Stimulated activated CD8-positive, alpha-beta memory T cell treated with anti-CD3 and anti-CD28 coated beads, Interleukin-15, amount 100 ng/mL, for 48 hours (primary cell): ENCODE results near the gene GRIK2.
"Not testable (repeated sequence)": the region's sequence is repeated elsewhere in the genome, so short reads cannot be mapped to it uniquely, and the experiment has no call there.

Source experiments
- DNase-seq, 2 donors: peaks; one replicate each; pipeline ENCODE4 v3.0.0-alpha.2; 2020; ENCODE audit warnings: low read depth in 2 of 2

GRIK2 gene

GRCh38 chr6:101626269-101626668 is 232.8 kb downstream of the GRIK2 start:
- DNase-seq, result no peak

GRCh38 chr6:101630941-101631340 is 237.4 kb downstream of the GRIK2 start:
- no peak for DNase-seq

- no peak for DNase-seq
Measured at GRCh38 chr6:101633081-101633480, 239.6 kb downstream of the GRIK2 start.

GRCh38 chr6:101638865-101639264 is 245.4 kb downstream of the GRIK2 start:
- not testable (repeated sequence) for DNase-seq

GRCh38 chr6:101640131-101640530 is 246.6 kb downstream of the GRIK2 start:
- no peak for DNase-seq

- no peak for DNase-seq
Measured at GRCh38 chr6:101645770-101646169, 252.3 kb downstream of the GRIK2 start.

GRCh38 chr6:101650402-101651100 is 257.0 kb downstream of the GRIK2 start:
- no peak for DNase-seq

GRCh38 chr6:101652079-101652478 is 258.6 kb downstream of the GRIK2 start:
- DNase-seq, result no peak

GRCh38 chr6:101655109-101655508 is 261.6 kb downstream of the GRIK2 start:
- no peak for DNase-seq

GRCh38 chr6:101662111-101662897 is 268.8 kb downstream of the GRIK2 start:
- DNase-seq, result no peak

GRCh38 chr6:101663100-101663499 is 269.6 kb downstream of the GRIK2 start:
- DNase-seq, result no peak

GRCh38 chr6:101666256-101666655 is 272.7 kb downstream of the GRIK2 start:
- DNase-seq, result no peak

GRCh38 chr6:101668496-101669030 is 275.1 kb downstream of the GRIK2 start:
- DNase-seq, result no peak

- no peak for DNase-seq
Measured at GRCh38 chr6:101676187-101676586, 282.7 kb downstream of the GRIK2 start.

- DNase-seq, result no peak
Measured at GRCh38 chr6:101682937-101683336, 289.4 kb downstream of the GRIK2 start.

GRCh38 chr6:101683884-101684283 is 290.4 kb downstream of the GRIK2 start:
- no peak for DNase-seq

- no peak for DNase-seq
Measured at GRCh38 chr6:101686653-101687052, 293.1 kb downstream of the GRIK2 start.

GRCh38 chr6:101689156-101689555 is 295.6 kb downstream of the GRIK2 start:
- no peak for DNase-seq

- DNase-seq, result no peak
Measured at GRCh38 chr6:101689695-101690094, 296.2 kb downstream of the GRIK2 start.

- DNase-seq, result no peak
Measured at GRCh38 chr6:101700655-101701054, 307.1 kb downstream of the GRIK2 start.

- DNase-seq, result no peak
Measured at GRCh38 chr6:101703311-101703710, 309.8 kb downstream of the GRIK2 start.

GRCh38 chr6:101705866-101706265 is 312.4 kb downstream of the GRIK2 start:
- DNase-seq, result no peak

GRCh38 chr6:101706576-101706975 is 313.1 kb downstream of the GRIK2 start:
- DNase-seq, result no peak
